Bronchial epithelial cell (primary cell): Measurements from ENCODE around the gene EQTN. TPM values are rescaled to one million over a fixed set of nuclear protein-coding genes. Genes with fewer than 3 reads are reported as not detected.

Experiments used
- DNase-seq: peaks from one replicate; pipeline ENCODE4 v3.0.0-alpha.2; 2010; ENCODE audit warnings: low read depth
- FAIRE-seq: peaks from 2 replicates; lab custom pipeline; 2011; peaks lifted over from hg19 to GRCh38; lab: Jason Lieb, UNC
- H3K27me3 ChIP-seq: 2 replicates; pipeline ENCODE4 v1.5.1; 2011; ENCODE audit warnings: low read length; ENCODE audit not compliant: control insufficient read depth, insufficient read depth
- H3K36me3 ChIP-seq: 2 replicates; pipeline ENCODE4 v1.5.1; 2011; ENCODE audit warnings: low read length; ENCODE audit not compliant: control insufficient read depth, insufficient read depth
- H3K4me3 ChIP-seq: 2 replicates; pipeline ENCODE4 v1.5.1; 2011; ENCODE audit warnings: mild to moderate bottlenecking, low read depth, low read length, control low read depth
- total RNA-seq: library from RNA; depleted of rRNA; stranded (reverse); fragments of >200 nt; gene quantifications from 2 replicates; pipeline ENCODE4 v1.2.1, GENCODE V29; 2014
- TF ChIP-seq, protein P1 (sequence below): IDR thresholded peaks from 2 replicates; pipeline ENCODE4 v1.5.1; 2011; ENCODE audit warnings: mild to moderate bottlenecking, moderate library complexity, low read length, control low read depth, inconsistent platforms; ENCODE audit not compliant: insufficient read depth, severe bottlenecking

EQTN gene
- total RNA-seq, 1 donor from 2014 or later, result not detected

DNA sequence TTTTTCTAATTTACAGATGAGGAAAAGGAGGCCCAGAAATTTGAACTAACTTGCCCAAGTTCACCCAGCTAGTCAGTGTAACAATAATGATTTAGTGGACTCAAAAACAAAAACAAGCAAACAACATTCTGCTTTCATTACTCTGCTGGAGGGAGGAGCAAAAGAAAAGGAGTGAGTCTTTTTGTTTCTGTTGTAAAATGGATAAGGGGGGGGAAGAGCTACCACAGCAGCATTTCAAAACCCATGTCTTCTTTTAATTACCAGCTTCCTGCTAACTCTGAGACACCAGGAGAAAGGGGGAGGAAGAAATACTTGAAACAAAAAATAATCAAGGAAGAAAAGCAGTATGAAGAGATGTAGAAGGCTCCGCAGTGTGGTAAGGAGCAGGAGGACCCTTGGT is 39.2 kb upstream of the EQTN start:
- Histone ChIP-seq H3K36me3 (peaks cover 2% of the 10 kb centered on the region), H3K4me3 (no peak overlapping the region), H3K27me3 (no peaks in the 10 kb centered on the region)
- DNase-seq (no peak), FAIRE-seq (no peak)
- TF ChIP-seq, protein P1, sequence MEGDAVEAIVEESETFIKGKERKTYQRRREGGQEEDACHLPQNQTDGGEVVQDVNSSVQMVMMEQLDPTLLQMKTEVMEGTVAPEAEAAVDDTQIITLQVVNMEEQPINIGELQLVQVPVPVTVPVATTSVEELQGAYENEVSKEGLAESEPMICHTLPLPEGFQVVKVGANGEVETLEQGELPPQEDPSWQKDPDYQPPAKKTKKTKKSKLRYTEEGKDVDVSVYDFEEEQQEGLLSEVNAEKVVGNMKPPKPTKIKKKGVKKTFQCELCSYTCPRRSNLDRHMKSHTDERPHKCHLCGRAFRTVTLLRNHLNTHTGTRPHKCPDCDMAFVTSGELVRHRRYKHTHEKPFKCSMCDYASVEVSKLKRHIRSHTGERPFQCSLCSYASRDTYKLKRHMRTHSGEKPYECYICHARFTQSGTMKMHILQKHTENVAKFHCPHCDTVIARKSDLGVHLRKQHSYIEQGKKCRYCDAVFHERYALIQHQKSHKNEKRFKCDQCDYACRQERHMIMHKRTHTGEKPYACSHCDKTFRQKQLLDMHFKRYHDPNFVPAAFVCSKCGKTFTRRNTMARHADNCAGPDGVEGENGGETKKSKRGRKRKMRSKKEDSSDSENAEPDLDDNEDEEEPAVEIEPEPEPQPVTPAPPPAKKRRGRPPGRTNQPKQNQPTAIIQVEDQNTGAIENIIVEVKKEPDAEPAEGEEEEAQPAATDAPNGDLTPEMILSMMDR, result no peak

DNA sequence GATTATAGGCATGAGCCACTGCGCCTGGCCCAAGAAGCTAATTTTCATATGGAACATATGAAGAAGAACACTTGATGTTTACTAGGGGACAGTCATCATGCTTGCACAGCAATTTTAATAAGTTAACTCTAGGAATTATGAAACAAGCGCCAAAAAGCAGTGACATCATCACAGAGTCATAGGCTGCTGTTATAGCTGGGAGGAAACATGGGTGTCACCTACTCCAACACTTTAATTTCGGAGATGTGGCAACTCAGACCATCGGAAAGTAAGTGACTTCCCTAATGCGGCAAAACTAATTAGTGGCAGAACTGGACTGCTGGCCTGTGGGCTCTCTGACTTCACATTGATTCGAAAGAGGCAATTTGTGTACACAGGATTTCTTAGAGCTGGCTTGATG is 38.1 kb upstream of the EQTN start:
- Histone ChIP-seq H3K27me3 (no peaks in the 10 kb centered on the region), H3K36me3 (peaks cover 2% of the 10 kb centered on the region), H3K4me3 (no peak overlapping the region)
- TF ChIP-seq, protein P1, result no peak
- FAIRE-seq, result no peak
- DNase-seq, result no peak

DNA sequence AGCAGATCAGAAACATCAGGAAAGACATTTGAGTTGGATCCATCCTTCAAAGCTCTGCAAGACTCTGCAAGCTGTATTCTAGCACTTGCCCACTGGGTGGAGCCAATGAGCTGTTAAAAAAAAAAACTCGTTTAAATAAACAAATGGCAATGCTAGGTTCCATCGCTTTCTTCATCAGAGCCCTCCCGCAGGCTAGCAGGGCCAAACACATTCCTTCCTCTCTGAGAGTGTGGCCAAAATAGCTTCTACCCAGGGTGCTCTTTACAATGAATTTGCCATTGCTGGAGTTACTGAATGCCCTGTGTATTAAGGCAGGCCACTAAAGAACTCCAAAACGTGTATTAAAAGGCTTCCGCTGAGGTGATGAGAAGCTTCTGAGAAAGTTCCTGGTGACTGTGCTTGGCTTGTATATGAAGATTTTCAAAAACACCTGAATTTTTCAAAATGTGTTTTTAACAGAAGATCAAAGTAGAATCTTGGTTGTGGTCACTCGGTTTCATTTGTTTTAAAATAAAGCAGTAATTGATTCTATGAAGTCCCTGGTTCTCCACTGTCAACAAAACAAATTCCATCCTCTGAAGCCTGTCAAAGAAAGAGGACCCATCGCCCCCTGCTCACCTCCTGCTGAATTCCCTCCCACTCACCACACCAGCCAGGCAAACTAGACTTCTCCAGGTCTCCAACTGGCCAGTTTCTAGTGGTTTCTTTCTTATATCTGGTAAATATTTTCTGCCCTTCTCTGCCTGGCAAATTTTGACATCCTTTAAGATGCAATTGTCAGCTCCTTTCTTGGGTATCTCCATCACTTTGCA is 36.5 kb upstream of the EQTN start:
- FAIRE-seq (no peak), DNase-seq (peak; percentile 72)
- H3K27me3 ChIP-seq, result no peaks in the 10 kb centered on the region
- TF ChIP-seq, protein P1, result peak; percentile 78
- peaks cover 2% of the 10 kb centered on the region for H3K36me3 ChIP-seq
- no peak overlapping the region for H3K4me3 ChIP-seq

DNA sequence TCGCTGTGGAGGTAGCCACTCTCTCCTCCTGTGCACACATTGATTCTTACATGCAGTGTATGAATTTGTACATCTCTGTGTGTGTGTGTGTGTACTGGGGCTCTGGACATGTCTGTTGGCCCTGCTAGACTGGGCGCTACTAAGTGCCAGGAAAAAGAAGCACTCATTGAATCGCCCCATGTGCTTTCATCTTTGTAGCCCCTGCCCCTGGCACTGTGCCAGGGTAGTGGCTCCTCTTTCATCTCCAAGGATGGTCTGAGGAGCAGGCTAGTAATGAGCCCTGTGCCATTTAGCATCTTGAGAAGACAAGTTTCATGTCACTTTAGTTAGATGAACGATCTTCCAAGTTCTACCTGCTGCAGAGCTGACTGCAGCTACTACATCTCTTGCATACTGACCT is 34.4 kb upstream of the EQTN start:
- peak; percentile 13 for FAIRE-seq
- peaks cover 2% of the 10 kb centered on the region for H3K36me3 ChIP-seq
- TF ChIP-seq, protein P1, result no peak

DNA sequence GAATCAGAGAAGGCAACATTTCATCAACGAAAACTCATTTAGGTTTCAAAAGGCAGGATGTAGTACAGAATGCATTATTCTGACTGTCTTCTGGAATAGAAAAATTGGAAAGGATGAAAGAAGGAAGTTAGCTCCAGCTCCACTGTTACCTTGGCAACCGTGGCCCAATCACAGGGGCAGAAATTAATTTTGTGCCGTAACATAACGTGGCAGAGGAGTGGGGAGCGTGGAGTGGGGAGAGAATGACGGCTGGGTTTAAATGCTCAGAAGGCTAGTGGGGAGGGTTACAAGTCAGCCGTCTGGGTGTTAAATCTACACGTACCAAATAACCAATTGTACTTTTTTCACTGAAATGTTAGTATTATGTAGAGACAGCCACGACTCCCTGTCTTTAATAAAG is 32.3 kb upstream of the EQTN start:
- FAIRE-seq (no peak), DNase-seq (no peak)
- TF ChIP-seq, protein P1, result no peak
- H3K27me3 ChIP-seq, result no peaks in the 10 kb centered on the region
- no peaks in the 10 kb centered on the region for H3K36me3 ChIP-seq
- H3K4me3 ChIP-seq, result no peak overlapping the region

More for the DNA sequence above, 34.4 kb upstream of the EQTN start:
- Histone ChIP-seq H3K4me3 (no peak overlapping the region), H3K27me3 (no peaks in the 10 kb centered on the region)
- no peak for DNase-seq
